GM19193 (cell line): ENCODE results near the gene SLC4A2.

Experiments used
- POLR2A ChIP-seq: IDR thresholded peaks from 4 replicates; pipeline ENCODE4 v1.6.1; 2011; ENCODE audit not compliant: insufficient read depth, insufficient read length; ENCODE audit errors: extremely low read depth

The SLC4A2 gene

DNA sequence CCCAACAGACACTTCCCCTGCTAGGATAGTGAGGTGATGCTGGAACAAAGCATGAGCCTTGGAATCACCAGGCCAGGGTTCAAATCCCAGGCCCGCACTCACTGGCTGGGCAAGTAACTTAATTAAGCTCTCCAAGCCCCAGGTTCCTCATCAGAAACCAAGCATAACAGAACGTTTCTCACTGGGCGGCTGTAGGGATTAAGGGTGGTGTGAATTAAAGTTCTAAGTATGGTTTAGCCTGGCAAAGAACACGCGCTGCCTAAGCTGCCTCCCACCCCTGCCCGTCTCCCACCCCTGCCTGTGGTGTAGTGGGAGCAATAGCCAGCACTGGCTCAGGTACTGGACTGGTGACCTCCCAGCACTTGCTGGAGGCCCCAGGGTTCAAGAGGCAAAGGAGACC is 5.6 kb downstream of the SLC4A2 start:
- TF ChIP-seq POLR2A: no peak

DNA sequence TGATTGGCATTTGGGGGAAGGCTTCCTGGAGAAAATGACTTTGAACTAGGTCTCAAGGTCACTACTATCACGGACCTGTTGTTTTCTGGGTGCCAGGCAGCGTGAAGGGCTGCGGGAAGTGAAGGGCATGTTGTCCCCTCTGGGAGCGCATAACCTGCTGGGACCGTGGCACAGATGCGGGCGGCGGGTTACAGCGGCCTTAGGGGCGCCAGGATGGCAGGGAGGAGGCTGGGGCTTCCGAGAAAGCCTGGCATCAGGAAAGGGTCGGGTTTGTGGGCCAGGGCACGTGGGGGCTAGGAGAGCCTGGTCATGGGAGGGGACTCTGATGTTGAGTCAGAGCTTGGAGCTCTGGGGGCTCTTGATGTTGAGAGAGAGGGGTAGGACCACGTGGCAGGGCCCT is 6.1 kb downstream of the SLC4A2 start:
- TF ChIP-seq POLR2A: no peak

GRCh38 chr7:151066273-151066974 is 7.0 kb downstream of the SLC4A2 start:
- TF ChIP-seq POLR2A: no peak

DNA sequence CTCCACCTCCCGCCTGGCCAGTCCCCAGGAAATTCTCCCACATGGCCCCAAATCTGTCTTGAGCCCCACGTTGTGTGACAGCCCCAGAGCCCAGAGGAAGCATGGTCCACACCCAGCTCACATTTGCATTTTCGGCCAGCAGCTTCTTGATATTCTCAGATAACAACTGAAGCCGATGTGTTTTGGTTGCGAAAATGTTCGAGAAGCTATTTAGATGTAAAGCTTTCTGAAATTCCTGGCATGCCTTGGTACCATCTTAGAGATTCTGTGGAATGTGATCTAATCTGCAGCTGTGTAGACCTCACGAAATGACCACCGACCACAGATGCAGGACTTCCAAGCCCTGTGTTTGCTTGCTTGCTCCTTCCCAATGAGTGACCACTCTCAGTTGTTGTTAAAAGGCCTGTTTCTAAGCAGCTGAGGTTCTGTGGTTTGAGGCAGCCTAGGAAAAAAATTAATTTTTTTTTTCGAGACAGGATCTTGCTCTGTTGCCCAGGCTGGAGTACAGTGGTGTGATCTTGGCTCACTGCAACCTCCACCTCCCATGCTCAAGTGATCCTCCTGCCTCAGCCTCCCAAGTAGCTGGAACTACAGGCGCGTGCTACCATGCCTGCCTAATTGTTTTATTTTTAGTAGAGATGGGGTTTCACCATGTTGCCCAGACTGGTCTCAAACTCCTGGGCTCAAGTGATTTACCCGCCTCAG is 8.8 kb downstream of the SLC4A2 start:
- no peak for TF ChIP-seq POLR2A

GRCh38 chr7:151069841-151070573 is 10.6 kb downstream of the SLC4A2 start:
- TF ChIP-seq POLR2A: no peak

- TF ChIP-seq POLR2A: no peak
These were observed 11.2 kb downstream of the SLC4A2 start for GRCh38 chr7:151070574-151070960.

DNA sequence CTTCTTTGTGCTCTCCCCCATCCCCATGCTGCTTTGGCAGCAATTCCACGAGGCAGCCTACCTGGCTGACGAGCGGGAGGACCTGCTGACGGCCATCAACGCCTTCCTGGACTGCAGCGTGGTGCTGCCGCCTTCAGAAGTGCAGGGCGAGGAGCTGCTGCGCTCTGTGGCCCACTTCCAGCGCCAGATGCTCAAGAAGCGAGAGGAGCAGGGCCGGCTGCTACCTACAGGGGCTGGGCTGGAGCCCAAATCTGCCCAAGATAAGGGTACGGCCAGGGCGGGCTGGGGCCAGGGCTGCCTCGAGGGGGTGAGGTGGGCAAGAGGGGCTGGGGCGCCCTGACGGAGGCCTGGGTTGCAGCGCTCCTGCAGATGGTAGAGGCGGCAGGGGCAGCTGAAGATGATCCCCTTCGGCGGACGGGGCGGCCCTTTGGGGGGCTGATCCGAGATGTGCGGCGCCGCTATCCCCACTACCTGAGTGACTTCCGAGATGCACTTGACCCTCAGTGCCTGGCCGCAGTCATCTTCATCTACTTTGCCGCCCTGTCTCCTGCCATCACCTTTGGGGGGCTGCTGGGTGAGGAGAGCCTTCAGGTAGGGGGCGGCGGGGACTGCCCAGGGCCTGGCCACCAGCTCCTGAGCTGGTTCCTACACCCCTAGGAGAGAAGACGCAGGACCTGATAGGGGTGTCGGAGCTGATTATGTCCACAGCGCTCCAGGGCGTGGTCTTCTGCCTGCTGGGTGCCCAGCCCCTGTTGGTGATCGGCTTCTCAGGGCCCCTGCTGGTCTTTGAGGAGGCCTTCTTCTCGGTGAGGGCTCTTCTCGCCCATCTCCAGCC is 11.9 kb downstream of the SLC4A2 start:
- no peak for TF ChIP-seq POLR2A

- TF ChIP-seq POLR2A: no peak
These were observed 14.6 kb downstream of the SLC4A2 start for GRCh38 chr7:151073990-151074389.

- no peak for TF ChIP-seq POLR2A
These were observed 15.7 kb downstream of the SLC4A2 start for GRCh38 chr7:151074817-151075661.

GRCh38 chr7:151075662-151075971 is 16.2 kb downstream of the SLC4A2 start:
- no peak for TF ChIP-seq POLR2A

- TF ChIP-seq POLR2A: no peak
These were observed 16.6 kb downstream of the SLC4A2 start for GRCh38 chr7:151075978-151076426.

GRCh38 chr7:151076863-151077704 is 17.7 kb downstream of the SLC4A2 start:
- no peak for TF ChIP-seq POLR2A

GRCh38 chr7:151077705-151078232 is 18.4 kb downstream of the SLC4A2 start:
- TF ChIP-seq POLR2A: no peak
